ENCODE data around the gene CTDSPL.
"Not testable (repeated sequence)": the region's sequence is repeated elsewhere in the genome, so short reads cannot be mapped to it uniquely, and the experiment has no call there.

CTDSPL gene

DNA sequence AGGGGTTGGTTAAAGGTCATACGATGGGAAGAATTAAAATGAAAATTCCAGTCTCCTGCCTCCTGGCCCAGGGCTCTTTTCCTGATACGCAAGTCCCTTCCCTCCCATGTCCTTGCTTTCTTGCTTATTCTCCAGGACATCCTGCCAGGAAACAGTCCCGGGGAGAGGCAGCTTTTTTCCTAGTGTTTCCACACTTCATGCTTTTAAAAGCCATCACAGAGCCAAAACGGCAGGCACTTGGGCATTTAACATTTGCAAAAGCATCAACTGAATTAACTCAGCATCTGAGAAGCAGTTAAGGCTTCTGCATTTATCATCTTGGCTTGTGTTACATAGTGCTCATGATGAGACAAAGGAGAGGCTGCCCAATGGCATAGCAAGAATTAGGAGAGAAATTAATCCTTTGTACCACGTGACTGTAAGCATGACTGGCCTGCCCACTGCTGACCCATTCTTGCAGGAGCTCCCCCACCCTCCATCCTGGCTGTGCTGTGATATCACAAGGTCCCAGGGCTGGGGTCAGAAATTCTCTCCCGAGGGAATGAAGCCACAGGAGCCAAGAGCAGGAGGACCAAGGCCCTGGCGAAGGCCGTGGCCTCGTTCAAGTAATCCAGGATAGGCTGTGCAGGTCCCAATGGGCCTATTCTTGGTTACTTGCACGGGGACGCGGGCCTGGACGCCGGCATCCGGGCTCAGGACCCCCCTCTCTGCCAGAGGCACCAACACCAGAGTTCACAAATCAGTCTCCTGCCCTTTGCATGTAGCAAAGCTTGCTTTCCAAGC, 107.3 kb downstream of the CTDSPL start:
- Histone ChIP-seq H3K56ac (ENCODE audit: low read length) (no peak overlapping the region), H3K4me3 (ENCODE audit: low read length) (no peak overlapping the region), H4K5ac (ENCODE audit: low read length) (no peak overlapping the region), H3K27ac (ENCODE audit: low read depth, low read length) (no peak overlapping the region), H2BK15ac (replicated peaks; ENCODE audit: low read depth) (no peak overlapping the region), H4K8ac (ENCODE audit: low read depth, low read length) (no peak overlapping the region), H2AK5ac (ENCODE audit: low read length) (no peak overlapping the region), H3K9ac (ENCODE audit: low read length) (no peak overlapping the region), H3K79me2 (ENCODE audit: control insufficient read depth, insufficient read depth, low read length) (no peaks in the 10 kb centered on the region), H2BK5ac (ENCODE audit: low read length) (no peak overlapping the region), H3K18ac (ENCODE audit: low read length) (no peak overlapping the region), H3K79me1 (ENCODE audit: low read length) (no peaks in the 10 kb centered on the region), H3K36me3 (ENCODE audit: control insufficient read depth, insufficient read depth, low read length) (no peaks in the 10 kb centered on the region), H2BK120ac (ENCODE audit: low read depth, low read length) (no peak overlapping the region), H3K27me3 (ENCODE audit: insufficient read depth, low read length, poor library complexity) (no peaks in the 10 kb centered on the region), H3K23ac (ENCODE audit: low read length) (no peak overlapping the region), H3K4me1 (ENCODE audit: control insufficient read depth, low read depth, low read length) (no peaks in the 10 kb centered on the region), H3K4me2 (ENCODE audit: low read length) (no peak overlapping the region), H3K4ac (ENCODE audit: low read depth, low read length) (no peak overlapping the region)
- no peak for DNase-seq
- no CpG with 5 or more reads among the region's 15 CpGs for WGBS (ENCODE audit: extremely low coverage, insufficient coverage, low lambda C conversion rate)

DNA sequence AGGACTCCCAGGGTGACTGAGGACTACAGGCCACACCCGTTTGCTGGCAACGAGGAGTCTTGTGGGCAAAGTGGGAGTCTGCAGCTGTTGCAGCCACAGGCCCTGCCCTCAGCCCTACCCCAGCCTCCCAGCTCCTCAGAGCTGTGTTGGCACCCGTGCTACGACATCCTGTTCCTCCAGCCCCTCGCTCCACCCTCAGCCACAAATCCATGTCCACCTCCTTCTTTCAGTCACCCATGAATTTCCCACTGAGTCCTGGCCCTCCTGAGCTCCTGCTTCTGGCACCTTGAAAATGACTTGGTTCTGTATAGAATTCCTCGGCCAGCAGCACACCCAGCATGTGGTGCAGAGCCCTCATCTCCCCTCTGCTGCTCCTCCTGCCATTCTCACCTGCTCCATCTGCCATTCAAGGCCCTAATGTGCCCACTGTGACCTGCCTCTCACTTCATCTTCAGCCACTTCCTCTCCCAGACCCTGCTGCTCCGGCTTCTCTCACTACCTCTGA, 108.0 kb downstream of the CTDSPL start:
- Histone ChIP-seq H3K56ac (ENCODE audit: low read length) (no peak overlapping the region), H3K4ac (ENCODE audit: low read depth, low read length) (no peak overlapping the region), H3K27me3 (ENCODE audit: insufficient read depth, low read length, poor library complexity) (no peaks in the 10 kb centered on the region), H2AK5ac (ENCODE audit: low read length) (no peak overlapping the region), H4K5ac (ENCODE audit: low read length) (no peak overlapping the region), H2BK5ac (ENCODE audit: low read length) (no peak overlapping the region), H2BK15ac (replicated peaks; ENCODE audit: low read depth) (no peak overlapping the region), H3K4me2 (ENCODE audit: low read length) (no peak overlapping the region), H3K79me2 (ENCODE audit: control insufficient read depth, insufficient read depth, low read length) (no peaks in the 10 kb centered on the region), H3K9ac (ENCODE audit: low read length) (no peak overlapping the region), H4K8ac (ENCODE audit: low read depth, low read length) (no peak overlapping the region), H3K4me1 (ENCODE audit: control insufficient read depth, low read depth, low read length) (no peaks in the 10 kb centered on the region), H3K4me3 (ENCODE audit: low read length) (no peak overlapping the region), H3K23ac (ENCODE audit: low read length) (no peak overlapping the region), H3K36me3 (ENCODE audit: control insufficient read depth, insufficient read depth, low read length) (no peaks in the 10 kb centered on the region), H2BK120ac (ENCODE audit: low read depth, low read length) (no peak overlapping the region), H3K27ac (ENCODE audit: low read depth, low read length) (no peak overlapping the region), H3K18ac (ENCODE audit: low read length) (no peak overlapping the region), H3K79me1 (ENCODE audit: low read length) (no peaks in the 10 kb centered on the region)
- no CpG with 5 or more reads among the region's 7 CpGs for WGBS (ENCODE audit: extremely low coverage, insufficient coverage, low lambda C conversion rate)
- no peak for DNase-seq

DNA sequence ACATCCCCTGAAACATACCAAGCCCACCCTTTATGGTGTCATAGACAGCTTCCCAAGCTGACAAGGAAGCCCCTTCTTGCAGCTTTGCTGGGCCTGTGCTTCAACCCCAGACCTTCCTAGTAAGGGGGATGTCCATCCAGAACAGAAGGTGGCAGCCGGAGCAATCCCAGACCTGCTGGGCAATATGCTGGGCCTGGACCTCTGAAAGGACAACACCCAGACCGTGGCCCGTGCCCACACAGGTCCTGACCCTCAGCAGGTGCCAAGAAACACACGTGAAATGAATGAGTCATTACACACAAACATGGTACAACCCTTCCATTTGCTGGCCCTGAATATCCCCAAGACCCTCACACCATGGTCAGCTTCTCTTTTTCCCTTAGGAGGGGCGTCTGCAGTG, 109.1 kb downstream of the CTDSPL start:
- Histone ChIP-seq H3K4ac (ENCODE audit: low read depth, low read length) (no peak overlapping the region), H4K5ac (ENCODE audit: low read length) (no peak overlapping the region), H3K4me3 (ENCODE audit: low read length) (no peak overlapping the region), H3K79me2 (ENCODE audit: control insufficient read depth, insufficient read depth, low read length) (no peaks in the 10 kb centered on the region), H3K27ac (ENCODE audit: low read depth, low read length) (no peak overlapping the region), H3K4me1 (ENCODE audit: control insufficient read depth, low read depth, low read length) (no peaks in the 10 kb centered on the region), H2AK5ac (ENCODE audit: low read length) (no peak overlapping the region), H3K9ac (ENCODE audit: low read length) (no peak overlapping the region), H2BK15ac (replicated peaks; ENCODE audit: low read depth) (no peak overlapping the region), H3K36me3 (ENCODE audit: control insufficient read depth, insufficient read depth, low read length) (no peaks in the 10 kb centered on the region), H3K18ac (ENCODE audit: low read length) (no peak overlapping the region), H4K8ac (ENCODE audit: low read depth, low read length) (no peak overlapping the region), H2BK5ac (ENCODE audit: low read length) (no peak overlapping the region), H3K27me3 (ENCODE audit: insufficient read depth, low read length, poor library complexity) (no peaks in the 10 kb centered on the region), H3K4me2 (ENCODE audit: low read length) (no peak overlapping the region), H3K79me1 (ENCODE audit: low read length) (no peaks in the 10 kb centered on the region), H3K23ac (ENCODE audit: low read length) (no peak overlapping the region), H3K56ac (ENCODE audit: low read length) (no peak overlapping the region), H2BK120ac (ENCODE audit: low read depth, low read length) (no peak overlapping the region)
- no CpG with 5 or more reads among the region's 5 CpGs for WGBS (ENCODE audit: extremely low coverage, insufficient coverage, low lambda C conversion rate)
- no peak for DNase-seq

DNA sequence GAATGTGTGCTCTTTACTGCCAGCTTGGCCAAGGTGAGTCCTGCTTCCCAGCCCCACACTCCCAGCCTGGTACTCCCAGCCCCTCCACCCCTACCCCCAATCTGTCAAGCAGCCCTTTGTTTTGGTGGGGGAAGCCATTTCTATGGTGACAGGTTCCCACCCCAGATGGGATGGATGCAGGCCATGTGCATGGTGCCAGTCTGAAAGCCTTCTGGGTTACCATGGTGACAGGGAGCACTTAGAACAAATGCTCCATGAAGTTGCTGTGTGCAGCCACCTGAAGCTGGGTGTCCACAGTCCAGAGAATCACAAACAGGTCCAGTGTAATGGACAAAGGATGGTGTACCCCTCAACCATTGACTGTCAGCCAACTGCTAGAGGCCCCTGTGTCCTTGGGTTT, 109.8 kb downstream of the CTDSPL start:
- no peak overlapping the region for H4K8ac ChIP-seq (ENCODE audit: low read depth, low read length)
- no peak overlapping the region for H3K9ac ChIP-seq (ENCODE audit: low read length)
- H3K4ac ChIP-seq (ENCODE audit: low read depth, low read length), result no peak overlapping the region
- no peaks in the 10 kb centered on the region for H3K79me2 ChIP-seq (ENCODE audit: control insufficient read depth, insufficient read depth, low read length)
- no peak overlapping the region for H2AK5ac ChIP-seq (ENCODE audit: low read length)
- no peaks in the 10 kb centered on the region for H3K79me1 ChIP-seq (ENCODE audit: low read length)
- no peak for DNase-seq
- H3K4me2 ChIP-seq (ENCODE audit: low read length), result no peak overlapping the region
- H3K4me1 ChIP-seq (ENCODE audit: control insufficient read depth, low read depth, low read length), result no peaks in the 10 kb centered on the region
- no peak overlapping the region for H2BK120ac ChIP-seq (ENCODE audit: low read depth, low read length)
- H3K23ac ChIP-seq (ENCODE audit: low read length), result no peak overlapping the region
- H3K27me3 ChIP-seq (ENCODE audit: insufficient read depth, low read length, poor library complexity), result no peaks in the 10 kb centered on the region
- H3K56ac ChIP-seq (ENCODE audit: low read length), result no peak overlapping the region
- H3K18ac ChIP-seq (ENCODE audit: low read length), result no peak overlapping the region
- no peak overlapping the region for H3K27ac ChIP-seq (ENCODE audit: low read depth, low read length)
- no peak overlapping the region for H4K5ac ChIP-seq (ENCODE audit: low read length)
- no peak overlapping the region for H2BK15ac ChIP-seq (replicated peaks; ENCODE audit: low read depth)
- no peaks in the 10 kb centered on the region for H3K36me3 ChIP-seq (ENCODE audit: control insufficient read depth, insufficient read depth, low read length)
- no peak overlapping the region for H2BK5ac ChIP-seq (ENCODE audit: low read length)
- no peak overlapping the region for H3K4me3 ChIP-seq (ENCODE audit: low read length)

DNA sequence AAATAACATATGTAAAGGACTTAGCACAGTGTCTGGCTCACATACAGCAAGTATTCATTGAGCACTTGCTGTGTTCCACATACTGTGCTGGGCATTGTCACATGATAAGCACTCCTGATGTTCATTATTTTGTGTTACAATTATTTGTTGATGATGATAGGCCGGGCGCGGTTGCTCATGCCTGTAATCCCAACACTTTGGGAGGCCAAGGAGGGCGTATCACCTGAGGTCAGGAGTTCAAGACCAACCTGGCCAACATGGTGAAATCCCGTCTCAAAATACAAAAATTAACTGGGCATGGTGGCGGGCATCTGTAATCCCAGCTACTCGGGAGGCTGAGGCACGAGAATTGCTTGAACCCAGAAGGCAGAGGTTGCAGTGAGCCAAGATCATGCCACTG, 110.4 kb downstream of the CTDSPL start:
- H2BK15ac ChIP-seq (replicated peaks; ENCODE audit: low read depth); H3K4me3 ChIP-seq (ENCODE audit: low read length); H2BK5ac ChIP-seq (ENCODE audit: low read length); H3K4me1 ChIP-seq (ENCODE audit: control insufficient read depth, low read depth, low read length); H4K8ac ChIP-seq (ENCODE audit: low read depth, low read length); H3K4me2 ChIP-seq (ENCODE audit: low read length); H2AK5ac ChIP-seq (ENCODE audit: low read length); H3K18ac ChIP-seq (ENCODE audit: low read length); H3K23ac ChIP-seq (ENCODE audit: low read length); H3K4ac ChIP-seq (ENCODE audit: low read depth, low read length); H3K27ac ChIP-seq (ENCODE audit: low read depth, low read length); H3K79me1 ChIP-seq (ENCODE audit: low read length); DNase-seq; H3K9ac ChIP-seq (ENCODE audit: low read length); H3K79me2 ChIP-seq (ENCODE audit: control insufficient read depth, insufficient read depth, low read length); H2BK120ac ChIP-seq (ENCODE audit: low read depth, low read length); H3K56ac ChIP-seq (ENCODE audit: low read length); H3K27me3 ChIP-seq (ENCODE audit: insufficient read depth, low read length, poor library complexity); H3K36me3 ChIP-seq (ENCODE audit: control insufficient read depth, insufficient read depth, low read length); H4K5ac ChIP-seq (ENCODE audit: low read length): not testable (repeated sequence)
- no CpG with 5 or more reads among the region's 8 CpGs for WGBS (ENCODE audit: extremely low coverage, insufficient coverage, low lambda C conversion rate)
